ENCODE data around the gene AXL. TPM values are rescaled to one million over a fixed set of nuclear protein-coding genes. Genes with fewer than 3 reads are reported as not detected.
"Not testable (repeated sequence)": the region's sequence is repeated elsewhere in the genome, so short reads cannot be mapped to it uniquely, and the experiment has no call there.

Gene AXL
- 0.03 TPM in 1 of 2 replicates, not detected in the other for total RNA-seq (2014; rRNA removed; shearing (Covaris generic))
- 0.14 TPM in 1 of 2 replicates, not detected in the other for polyA plus RNA-seq (2015; cell fraction: cytosol; rRNA removed)
- not detected in 2 replicates for polyA plus RNA-seq (2015; cell fraction: nucleus; rRNA removed)

DNA sequence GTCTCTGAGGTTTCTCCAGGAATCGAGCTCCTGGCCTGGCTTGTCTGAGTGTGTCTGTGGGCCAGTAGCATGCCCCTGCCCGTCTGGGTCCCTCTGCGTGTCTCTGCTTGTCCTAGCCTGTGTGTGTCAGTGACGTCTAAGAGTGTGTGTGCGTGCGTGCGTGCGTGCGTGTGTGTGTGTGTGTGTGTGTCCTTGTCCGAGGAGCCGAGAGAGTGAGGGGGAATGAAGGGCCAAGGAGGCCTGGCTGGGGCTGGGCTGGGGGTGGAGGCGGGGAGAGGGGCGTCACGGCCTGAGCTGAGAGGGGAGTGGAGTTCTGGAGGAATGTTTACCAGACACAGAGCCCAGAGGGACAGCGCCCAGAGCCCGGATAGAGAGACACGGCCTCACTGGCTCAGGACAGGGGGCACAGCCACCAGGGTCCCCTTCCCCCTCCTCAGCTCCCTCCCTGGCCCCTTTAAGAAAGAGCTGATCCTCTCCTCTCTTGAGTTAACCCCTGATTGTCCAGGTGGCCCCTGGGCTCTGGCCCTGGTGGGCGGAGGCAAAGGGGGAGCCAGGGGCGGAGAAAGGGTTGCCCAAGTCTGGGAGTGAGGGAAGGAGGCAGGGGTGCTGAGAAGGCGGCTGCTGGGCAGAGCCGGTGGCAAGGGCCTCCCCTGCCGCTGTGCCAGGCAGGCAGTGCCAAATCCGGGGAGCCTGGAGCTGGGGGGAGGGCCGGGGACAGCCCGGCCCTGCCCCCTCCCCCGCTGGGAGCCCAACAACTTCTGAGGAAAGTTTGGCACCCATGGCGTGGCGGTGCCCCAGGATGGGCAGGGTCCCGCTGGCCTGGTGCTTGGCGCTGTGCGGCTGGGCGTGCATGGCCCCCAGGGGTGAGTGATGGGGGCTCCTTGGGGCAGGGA, at the start of gene AXL:
AXL (plus strand) TSS at position 609 of the 893 bp plus-strand sequence; CDS start at position 779, 170 bp downstream.
- in situ Hi-C loops (cut with HindIII; ENCODE audit: low pct_unique_long_range_greater_than_20kb, low sequenced_read_pairs), result no loop called here
- DNase-seq (ENCODE audit: low read depth, low spot score), result no peak

DNA sequence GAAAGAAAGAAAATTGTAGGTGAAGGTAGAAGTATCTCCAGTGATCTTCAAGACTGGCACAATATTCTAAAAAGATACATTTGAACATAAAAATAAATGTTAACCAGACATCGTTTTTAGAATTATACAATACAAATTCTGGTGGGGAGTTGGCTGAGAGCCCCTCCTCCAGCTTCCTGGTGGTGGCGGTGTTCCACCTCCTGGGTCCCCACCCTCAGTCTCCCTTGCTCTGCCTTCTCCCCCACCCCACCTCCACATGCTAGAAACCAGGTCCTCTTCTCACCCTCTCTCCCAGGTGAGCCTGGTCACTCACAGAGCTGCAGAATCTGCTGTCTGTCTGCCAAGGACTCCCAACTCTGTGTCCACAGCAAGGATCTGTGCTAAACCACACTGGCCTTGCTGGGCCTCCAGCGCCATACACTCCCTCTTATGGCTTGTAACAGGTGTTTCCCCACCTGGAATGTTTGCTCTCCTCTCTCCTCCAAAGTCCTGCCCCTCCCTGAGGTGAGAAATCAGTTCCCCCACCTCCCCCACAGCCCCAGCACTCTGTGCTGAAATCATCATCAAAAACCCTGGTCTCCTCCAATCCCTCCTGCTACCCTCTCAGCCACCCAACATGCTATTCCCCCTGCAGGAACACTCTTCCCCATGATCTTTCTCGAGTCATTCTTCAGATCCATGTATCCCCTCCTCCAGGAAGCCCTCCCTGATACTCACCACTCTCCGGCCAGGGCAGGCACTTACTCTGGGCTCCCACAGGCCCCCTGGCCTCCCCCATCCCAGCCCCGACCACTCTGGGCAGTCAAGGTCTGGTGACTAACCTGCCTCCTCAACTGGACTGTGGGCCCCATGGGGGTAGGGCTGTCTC, 46.5 kb upstream of the AXL start:
- no peak for DNase-seq (ENCODE audit: low read depth, low spot score)
- in situ Hi-C loops (cut with HindIII; ENCODE audit: low pct_unique_long_range_greater_than_20kb, low sequenced_read_pairs), result no loop called here

DNA sequence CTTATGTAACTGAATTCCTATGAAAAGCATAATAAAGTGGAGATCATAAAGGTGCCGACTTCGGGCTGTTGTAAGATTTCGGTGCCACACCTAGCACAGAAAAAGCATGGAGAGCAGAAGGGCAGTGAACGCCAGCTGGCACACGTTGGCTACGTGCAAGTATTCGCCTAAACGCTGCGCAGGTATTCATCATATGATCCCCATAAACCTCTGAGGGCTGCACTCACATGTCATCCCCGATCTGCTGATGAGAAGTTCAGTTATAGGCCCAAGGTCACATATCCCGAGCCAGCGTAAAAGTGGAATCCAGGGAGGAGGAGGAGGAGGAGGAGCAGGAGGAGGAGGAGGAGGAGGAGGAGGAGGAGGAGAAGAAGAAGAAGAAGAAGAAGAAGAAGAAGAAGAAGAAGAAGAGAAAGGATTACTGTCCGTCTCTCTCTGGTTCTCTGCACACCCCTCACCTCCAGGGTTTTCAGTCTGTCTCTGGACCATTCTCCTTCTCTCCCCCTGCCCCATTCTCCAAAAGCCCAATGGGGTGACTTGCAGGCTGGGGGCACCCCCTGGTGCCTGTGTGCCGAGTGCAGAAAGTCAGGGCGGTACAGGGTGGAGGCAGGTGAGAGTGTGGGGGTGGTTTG, 44.6 kb upstream of the AXL start:
- DNase-seq (ENCODE audit: low read depth, low spot score), result no peak
- in situ Hi-C loops (cut with HindIII; ENCODE audit: low pct_unique_long_range_greater_than_20kb, low sequenced_read_pairs), result no loop called here

DNA sequence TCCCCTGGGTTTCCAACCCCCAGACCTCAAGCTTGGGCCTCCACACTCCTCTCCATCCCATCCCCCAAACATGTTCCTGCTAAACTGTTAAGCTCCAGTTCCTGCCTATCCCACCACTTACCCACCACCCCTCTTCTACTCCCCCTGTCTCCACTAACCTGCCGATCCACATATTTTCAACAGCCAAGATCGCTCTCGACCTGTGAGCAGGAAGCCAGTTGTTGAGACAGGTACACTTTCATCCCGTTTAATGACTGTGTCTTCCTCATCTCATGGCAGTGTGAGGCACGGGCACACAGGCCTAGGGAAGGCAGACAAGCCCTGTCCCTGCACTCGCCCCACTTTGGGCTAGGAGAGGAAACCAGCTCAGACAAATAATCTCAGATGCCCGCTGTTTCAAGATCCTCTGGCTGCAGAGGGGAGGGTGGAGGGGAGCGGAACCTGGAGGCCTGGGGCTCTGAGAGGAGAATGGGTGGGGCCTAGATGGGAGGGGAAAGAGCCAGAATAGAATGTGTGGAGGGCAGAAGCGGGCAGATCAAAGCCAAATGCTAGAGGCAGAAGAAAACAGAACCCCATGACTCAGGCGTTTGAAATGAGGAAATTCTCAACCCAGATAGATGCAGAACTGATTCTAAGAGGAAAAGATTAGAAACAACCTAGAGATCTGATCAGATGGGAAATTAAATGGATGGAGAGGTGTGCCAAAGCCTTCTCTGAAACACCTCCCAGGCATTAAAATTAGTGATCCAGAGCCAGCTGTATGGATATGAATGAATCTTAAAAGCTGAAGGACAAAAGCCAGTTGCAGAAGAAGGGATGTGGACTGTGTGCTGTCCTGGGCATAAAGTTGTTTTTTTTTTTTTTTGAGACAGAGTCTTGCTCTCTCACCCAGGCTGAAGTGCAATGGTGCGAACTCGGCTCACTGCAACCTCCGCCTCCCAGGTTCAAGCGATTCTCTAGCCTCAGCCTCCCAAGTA, 42.9 kb upstream of the AXL start:
- in situ Hi-C loops (cut with HindIII; ENCODE audit: low pct_unique_long_range_greater_than_20kb, low sequenced_read_pairs), result no loop called here
- DNase-seq (ENCODE audit: low read depth, low spot score), result no peak

DNA sequence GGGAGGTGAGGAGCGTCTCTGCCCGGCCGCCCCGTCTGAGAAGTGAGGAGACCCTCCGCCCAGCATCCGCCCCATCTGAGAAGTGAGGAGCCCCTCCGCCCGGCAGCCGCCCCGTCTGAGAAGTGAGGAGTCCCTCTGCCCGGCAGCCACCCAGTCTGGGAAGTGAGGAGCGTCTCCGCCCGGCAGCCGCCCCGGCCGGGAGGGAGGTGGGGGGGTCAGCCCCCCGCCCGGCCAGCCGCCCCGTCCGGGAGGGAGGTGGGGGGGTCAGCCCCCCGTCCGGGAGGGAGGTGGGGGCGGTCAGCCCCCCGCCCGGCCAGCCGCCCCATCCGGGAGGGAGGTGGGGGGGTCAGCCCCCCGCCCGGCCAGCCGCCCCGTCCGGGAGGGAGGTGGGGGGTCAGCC, 38.9 kb upstream of the AXL start:
- in situ Hi-C loops (cut with HindIII; ENCODE audit: low pct_unique_long_range_greater_than_20kb, low sequenced_read_pairs), result not testable (repeated sequence)

DNA sequence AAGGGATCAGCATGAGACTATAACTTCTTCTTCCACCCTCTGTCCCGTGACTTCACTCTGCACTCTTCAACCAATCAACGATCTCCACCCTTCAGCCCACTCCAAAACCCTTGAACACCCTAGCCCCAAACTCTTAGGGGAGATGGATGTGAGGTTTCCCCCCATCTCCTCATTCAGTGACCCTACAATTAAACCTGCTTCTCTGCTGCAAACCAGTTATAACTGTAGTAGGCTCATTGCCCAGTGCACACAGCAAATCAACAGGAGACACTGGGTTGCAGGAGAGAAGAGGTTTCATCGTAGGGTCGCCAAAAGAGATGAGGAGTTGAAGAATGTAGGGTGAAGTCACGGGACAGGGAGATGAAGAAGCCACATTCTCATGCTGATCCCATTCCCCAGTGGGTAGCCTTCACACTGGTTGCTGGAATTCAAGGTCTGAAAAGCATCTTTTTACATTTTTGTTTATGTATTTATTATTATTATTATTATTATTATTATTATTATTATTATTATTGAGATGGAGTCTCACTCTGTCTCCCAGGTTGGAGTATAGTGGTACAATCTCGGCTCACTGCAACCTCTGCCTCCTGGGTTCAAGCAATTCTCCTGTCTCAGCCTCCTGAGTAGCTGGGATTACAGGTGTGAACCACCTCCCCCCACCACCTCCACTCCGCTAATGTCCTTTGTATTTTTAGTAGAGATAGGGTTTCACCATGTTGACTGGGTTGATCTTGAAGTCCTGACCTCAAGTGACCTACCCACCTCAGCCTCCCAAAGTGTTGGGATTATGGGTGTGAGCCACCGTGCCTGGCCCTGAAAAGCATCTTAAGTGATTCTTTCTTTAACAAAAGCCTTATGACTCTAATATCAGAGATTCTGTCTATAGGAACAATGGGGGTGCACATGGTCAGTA, 31.8 kb upstream of the AXL start:
- in situ Hi-C loops (cut with HindIII; ENCODE audit: low pct_unique_long_range_greater_than_20kb, low sequenced_read_pairs), result no loop called here
- DNase-seq (ENCODE audit: low read depth, low spot score), result no peak

More for the DNA sequence above, 38.9 kb upstream of the AXL start:
- not testable (repeated sequence) for DNase-seq (ENCODE audit: low read depth, low spot score)

DNA sequence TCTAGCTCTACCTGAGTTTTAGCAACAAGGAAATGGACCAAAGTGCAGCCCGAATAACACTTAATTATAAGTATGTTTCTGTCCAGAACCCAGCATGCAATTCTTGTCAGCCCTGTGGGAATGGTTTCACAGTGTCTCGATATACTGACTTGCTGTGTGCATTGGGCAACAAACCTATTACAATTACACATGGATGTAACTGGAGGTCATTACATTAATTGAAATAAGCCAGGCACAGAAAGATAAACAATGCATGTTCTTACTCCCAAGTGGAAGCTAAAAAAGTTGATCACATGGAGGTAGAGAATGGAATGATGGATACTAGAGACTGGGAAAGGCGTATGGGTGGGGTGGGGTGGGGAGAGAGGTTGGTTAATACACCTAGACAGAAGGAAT, 31.1 kb upstream of the AXL start:
- no peak for DNase-seq (ENCODE audit: low read depth, low spot score)
- in situ Hi-C loops (cut with HindIII; ENCODE audit: low pct_unique_long_range_greater_than_20kb, low sequenced_read_pairs), result no loop called here

DNA sequence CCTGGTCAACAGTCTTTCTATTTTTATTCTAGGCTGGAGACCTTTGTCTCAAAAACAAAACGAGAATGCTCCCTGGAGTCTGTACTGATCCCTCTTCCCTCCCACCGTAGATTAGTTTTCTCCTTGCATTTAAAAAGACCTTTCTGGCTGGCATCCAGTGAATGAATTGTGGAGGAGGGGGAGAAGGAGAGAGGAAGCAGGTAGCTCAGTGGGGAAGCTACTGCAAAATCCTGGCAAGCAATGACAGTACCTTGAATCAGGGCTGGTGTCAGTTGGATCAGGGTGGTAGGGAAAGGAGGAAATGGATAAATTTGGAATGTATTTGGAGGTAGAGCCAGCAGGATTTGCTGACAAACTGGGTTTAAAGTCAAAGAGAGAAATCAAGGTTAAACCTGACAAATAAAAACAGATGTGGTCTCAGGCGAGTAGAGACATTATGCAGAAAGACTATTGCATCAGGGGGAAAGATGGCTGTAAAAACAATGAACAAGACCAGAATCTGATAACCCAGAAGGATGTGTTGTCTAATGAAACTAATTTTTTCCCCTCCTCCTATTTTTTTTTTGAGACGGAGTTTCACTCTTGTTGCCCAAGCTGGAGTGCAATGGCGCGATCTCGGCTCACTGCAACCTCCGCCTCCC, 29.5 kb upstream of the AXL start:
- in situ Hi-C loops (cut with HindIII; ENCODE audit: low pct_unique_long_range_greater_than_20kb, low sequenced_read_pairs), result no loop called here
- no peak for DNase-seq (ENCODE audit: low read depth, low spot score)

DNA sequence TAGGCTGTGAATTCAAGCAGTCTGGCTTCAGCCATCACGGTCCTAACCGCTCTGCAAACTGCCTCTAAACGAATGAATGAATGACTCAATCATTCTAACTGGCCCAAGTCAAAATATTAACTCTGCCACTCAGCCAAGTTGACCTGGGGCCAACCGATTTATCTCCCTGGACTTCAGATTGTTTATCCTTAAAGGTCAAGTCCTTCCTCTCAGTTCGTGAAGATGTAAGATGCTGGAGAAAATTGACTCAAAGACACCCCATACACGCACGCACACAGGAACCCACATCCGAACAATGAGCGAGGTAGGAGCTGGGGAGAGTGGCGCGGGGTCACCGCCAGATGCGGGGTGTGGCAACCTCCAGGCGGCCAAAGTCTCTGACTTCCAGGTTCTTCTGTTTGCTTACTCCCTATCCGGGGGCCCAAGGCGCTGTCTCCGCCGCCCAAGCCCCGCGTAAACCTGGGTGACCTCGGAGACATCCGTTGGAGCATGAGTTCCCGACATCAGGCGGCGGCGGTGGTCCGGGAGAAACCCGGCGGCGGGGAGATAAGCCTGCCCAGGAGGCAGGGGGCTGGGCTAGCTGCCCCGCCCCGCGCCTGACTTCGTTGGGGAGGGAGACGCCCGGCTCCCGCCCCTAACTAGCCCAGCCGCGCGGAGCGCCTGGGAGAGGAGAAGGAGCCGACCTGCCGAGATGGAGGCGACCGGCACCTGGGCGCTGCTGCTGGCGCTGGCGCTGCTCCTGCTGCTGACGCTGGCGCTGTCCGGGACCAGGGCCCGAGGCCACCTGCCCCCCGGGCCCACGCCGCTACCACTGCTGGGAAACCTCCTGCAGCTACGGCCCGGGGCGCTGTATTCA, 26.2 kb upstream of the AXL start, which contains the start of gene CYP2S1:
CYP2S1 (plus strand) TSS at position 646 of the 856 bp plus-strand sequence; CDS start at position 692, 46 bp downstream.
- in situ Hi-C loops (cut with HindIII; ENCODE audit: low pct_unique_long_range_greater_than_20kb, low sequenced_read_pairs), result no loop called here
- no peak for DNase-seq (ENCODE audit: low read depth, low spot score)

DNA sequence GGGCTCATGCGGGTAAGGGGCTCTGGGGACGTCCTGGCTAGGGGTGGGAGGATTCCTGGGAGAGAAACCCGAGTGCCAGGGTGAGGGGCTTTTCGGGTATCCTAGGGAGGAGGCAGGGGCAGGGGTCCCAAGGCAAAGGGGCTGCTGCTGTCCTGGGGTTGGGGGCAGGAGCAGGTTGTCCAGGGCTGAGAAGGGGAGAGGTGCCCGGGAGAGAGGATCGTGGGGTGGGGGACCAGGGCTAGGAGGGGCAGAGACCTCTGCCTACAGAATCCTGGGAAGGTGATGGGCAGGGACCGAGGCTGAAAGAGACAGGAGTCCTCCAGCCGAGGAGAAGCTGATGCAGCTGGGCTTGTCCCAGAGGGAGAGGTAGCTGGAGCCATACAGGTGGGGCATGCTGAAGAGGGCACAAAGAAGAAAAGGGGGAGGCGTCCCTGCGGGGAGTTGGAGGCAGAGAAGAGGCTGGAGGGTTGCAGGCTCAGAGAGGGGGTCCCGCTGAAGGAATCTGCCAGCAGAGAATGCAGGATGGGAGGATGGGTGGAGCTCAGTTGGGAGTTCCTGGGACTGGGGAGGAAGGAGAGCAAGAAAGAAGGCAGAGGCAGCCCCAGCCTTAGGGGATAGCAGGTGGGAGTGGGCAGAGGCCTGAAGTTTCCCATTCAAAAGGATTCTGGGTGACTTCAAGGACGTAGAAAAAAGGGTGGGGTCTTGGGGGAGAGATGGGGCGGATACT, 25.4 kb upstream of the AXL start:
- in situ Hi-C loops (cut with HindIII; ENCODE audit: low pct_unique_long_range_greater_than_20kb, low sequenced_read_pairs), result no loop called here
- no peak for DNase-seq (ENCODE audit: low read depth, low spot score)

DNA sequence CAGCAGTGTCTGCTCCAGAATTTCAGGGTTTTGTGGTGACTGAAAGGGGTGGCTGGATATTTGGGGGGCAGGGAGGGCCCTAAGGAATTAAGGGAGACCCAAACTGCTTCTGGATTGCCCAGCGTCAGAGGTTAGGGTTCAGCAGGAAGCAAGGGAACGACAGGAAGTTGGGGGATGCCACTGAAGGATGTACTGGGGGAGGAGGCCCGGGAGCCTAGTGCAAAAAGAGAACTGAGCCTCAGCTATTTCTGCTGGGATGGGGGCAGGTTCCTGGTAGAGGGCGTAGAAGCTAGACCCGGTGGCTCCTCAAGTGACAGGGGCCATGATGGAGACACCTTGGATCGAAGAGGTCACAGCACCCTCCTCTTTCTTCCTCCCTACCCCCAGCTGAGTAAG, 24.9 kb upstream of the AXL start:
- in situ Hi-C loops (cut with HindIII; ENCODE audit: low pct_unique_long_range_greater_than_20kb, low sequenced_read_pairs), result no loop called here
- no peak for DNase-seq (ENCODE audit: low read depth, low spot score)

DNA sequence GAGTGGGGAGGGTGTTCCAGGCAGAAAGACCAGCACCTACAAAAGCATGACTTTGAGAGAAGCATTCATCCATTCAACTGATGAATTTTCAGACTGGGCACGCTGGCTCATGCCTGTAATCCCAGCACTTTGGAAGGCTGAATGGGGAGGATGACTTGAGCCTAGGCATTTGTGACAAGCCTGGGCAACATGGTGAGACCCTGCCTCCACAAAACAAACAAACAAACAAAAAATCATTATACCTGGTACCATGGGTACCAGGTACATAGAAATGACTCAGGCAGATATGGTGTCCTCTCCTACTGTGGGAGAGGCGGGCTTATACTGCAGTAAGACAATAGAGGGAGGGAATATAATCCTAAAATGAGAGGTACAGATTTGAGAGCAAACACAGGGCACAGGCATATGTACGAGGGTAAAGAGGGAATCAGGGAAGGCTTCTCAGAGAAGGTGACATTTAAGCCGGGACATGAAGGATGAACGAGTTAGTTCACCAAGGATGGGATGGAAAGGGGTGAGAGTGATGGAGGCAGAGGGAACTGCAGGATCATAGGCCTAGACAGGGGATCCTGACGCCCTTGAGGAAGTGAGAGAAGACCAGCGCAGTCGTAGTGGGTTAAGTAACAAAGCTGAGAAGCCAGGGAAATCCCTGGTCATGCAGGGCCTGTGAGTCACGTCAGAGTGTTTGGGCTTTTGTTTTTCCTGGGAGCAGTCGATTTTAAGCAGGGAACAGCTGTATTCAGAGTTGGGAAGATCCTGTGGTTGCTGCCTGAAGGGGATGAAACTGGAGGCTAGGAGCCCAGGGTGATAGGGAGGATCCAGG, 23.1 kb upstream of the AXL start:
- DNase-seq (ENCODE audit: low read depth, low spot score), result no peak
- in situ Hi-C loops (cut with HindIII; ENCODE audit: low pct_unique_long_range_greater_than_20kb, low sequenced_read_pairs), result no loop called here

DNA sequence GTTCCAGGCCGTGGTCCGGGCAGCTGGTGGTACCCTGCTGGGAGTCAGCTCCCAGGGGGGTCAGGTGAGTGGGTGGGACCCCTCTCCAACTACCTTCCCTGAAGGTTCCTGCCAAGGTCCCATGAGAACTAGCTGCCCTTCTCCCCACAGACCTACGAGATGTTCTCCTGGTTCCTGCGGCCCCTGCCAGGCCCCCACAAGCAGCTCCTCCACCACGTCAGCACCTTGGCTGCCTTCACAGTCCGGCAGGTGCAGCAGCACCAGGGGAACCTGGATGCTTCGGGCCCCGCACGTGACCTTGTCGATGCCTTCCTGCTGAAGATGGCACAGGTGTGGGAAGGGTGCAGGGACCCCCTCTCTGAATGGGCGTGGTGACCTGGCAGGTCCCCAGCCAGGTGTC, 20.5 kb upstream of the AXL start:
- DNase-seq (ENCODE audit: low read depth, low spot score), result no peak
- in situ Hi-C loops (cut with HindIII; ENCODE audit: low pct_unique_long_range_greater_than_20kb, low sequenced_read_pairs), result no loop called here
